ENCODE measurements around the gene DUXB. TPM values are rescaled to one million over a fixed set of nuclear protein-coding genes. Genes with fewer than 3 reads are reported as not detected.

The DUXB gene
- total and polyA plus RNA-seq, 4 donors = 0.42 TPM; not detected in 3

GRCh38 chr16:75745242-75745641 is 44.0 kb upstream of the DUXB start:
- 83% methylated on average over 1 of the region's 1 CpG for WGBS
- TF ChIP-seq YY1 (IDR thresholded peaks at IDR 0.05) (no peak), ATF3 (IDR thresholded peaks at IDR 0.05) (no peak), SP1 (IDR thresholded peaks at IDR 0.05) (no peak), FOXA1 (IDR thresholded peaks at IDR 0.05) (no peak), TAF1 (conservative IDR thresholded peaks at IDR 0.05) (no peak), HNF4G (IDR thresholded peaks at IDR 0.05) (no peak), RXRA (IDR thresholded peaks at IDR 0.05) (no peak), REST (IDR thresholded peaks at IDR 0.05) (no peak), GABPA (IDR thresholded peaks at IDR 0.05 in 1 of 2, conservative IDR thresholded peaks at IDR 0.05 in 1 of 2) (no peak), CTCF (IDR thresholded peaks at IDR 0.05; ENCODE audit: low read depth, low read length, missing input control) (no peak), FOXA2 (IDR thresholded peaks at IDR 0.05) (no peak), JUND (IDR thresholded peaks at IDR 0.05) (no peak), ZBTB33 (IDR thresholded peaks at IDR 0.05) (no peak)
- Histone ChIP-seq H3K36me3 (ENCODE audit: control insufficient read depth in 4 of 4, insufficient read depth in 3 of 4, low read depth in 1 of 4, low read length in 3 of 4) (no peaks in the 10 kb centered on the region), H3K4me1 (ENCODE audit: control insufficient read depth in 4 of 4, insufficient read depth in 4 of 4, low read length in 3 of 4) (no peaks in the 10 kb centered on the region), H3K9me3 (ENCODE audit: control insufficient read depth in 4 of 4, low read length in 3 of 4) (peaks cover 0 to 3% (median under 1%) of the 10 kb centered on the region in 4 donors), H3K27ac (ENCODE audit: low read depth in 1 of 2, low read length in 2 of 2) (no peak overlapping the region), H3K4me3 (ENCODE audit: low read depth in 1 of 3, low read length in 3 of 3) (no peak overlapping the region), H3K9ac (ENCODE audit: low read depth in 1 of 2, low read length in 2 of 2) (no peak overlapping the region), H3K27me3 (ENCODE audit: control insufficient read depth in 4 of 4, insufficient read depth in 4 of 4, low read length in 3 of 4) (no peaks in the 10 kb centered on the region)
- no peak for DNase-seq (ENCODE audit: low spot score)

GRCh38 chr16:75742424-75743047 is 41.3 kb upstream of the DUXB start:
- Histone ChIP-seq H3K9me3 (ENCODE audit: control insufficient read depth in 4 of 4, low read length in 3 of 4) (peaks cover 0 to 3% (median under 1%) of the 10 kb centered on the region in 4 donors), H3K27ac (ENCODE audit: low read depth in 1 of 2, low read length in 2 of 2) (no peak overlapping the region), H3K4me3 (ENCODE audit: low read depth in 1 of 3, low read length in 3 of 3) (no peak overlapping the region), H3K9ac (ENCODE audit: low read depth in 1 of 2, low read length in 2 of 2) (no peak overlapping the region), H3K27me3 (ENCODE audit: control insufficient read depth in 4 of 4, insufficient read depth in 4 of 4, low read length in 3 of 4) (no peaks in the 10 kb centered on the region), H3K36me3 (ENCODE audit: control insufficient read depth in 4 of 4, insufficient read depth in 3 of 4, low read depth in 1 of 4, low read length in 3 of 4) (no peaks in the 10 kb centered on the region), H3K4me1 (ENCODE audit: control insufficient read depth in 4 of 4, insufficient read depth in 4 of 4, low read length in 3 of 4) (no peaks in the 10 kb centered on the region)
- no peak for DNase-seq (ENCODE audit: low spot score)
- WGBS = 27% methylated on average over 1 of the region's 1 CpG
- TF ChIP-seq CTCF (IDR thresholded peaks at IDR 0.05; ENCODE audit: low read depth, low read length, missing input control) = no peak
- no peak for TF ChIP-seq EGR1 (IDR thresholded peaks at IDR 0.05; ENCODE audit: low read depth in 2 of 2)
- no peak for TF ChIP-seq GABPA (IDR thresholded peaks at IDR 0.05 in 1 of 2, conservative IDR thresholded peaks at IDR 0.05 in 1 of 2)

Measured in liver (tissue), 9 donors.